ENCODE data around the gene KCTD15. TPM values are rescaled to one million over a fixed set of nuclear protein-coding genes. Genes with fewer than 3 reads are reported as not detected.

KCTD15 gene
- total and polyA plus RNA-seq, 2 of the 4 experiments (the other 2 are of a cell fraction): 16.3 to 19.6 TPM

- Histone ChIP-seq H3K14ac (replicated peaks; ENCODE audit: low read depth, low read length) (no peak overlapping the region), H3K9ac (ENCODE audit: low read depth, low read length) (no peak overlapping the region), H3K4me2 (ENCODE audit: low read depth, low read length) (no peak overlapping the region), H4K8ac (ENCODE audit: low read depth in 2 of 2, low read length in 2 of 2) (no peak overlapping the region), H2BK5ac (ENCODE audit: low read depth, low read length, poor library complexity, severe bottlenecking) (no peak overlapping the region), H2BK15ac (ENCODE audit: low read depth, low read length) (no peak overlapping the region), H3K79me1 (ENCODE audit: low read depth in 1 of 2, low read length in 2 of 2) (no peaks in the 10 kb centered on the region), H3K4me1 (ENCODE audit: control insufficient read depth, insufficient read depth, low read length) (no peaks in the 10 kb centered on the region), H3K23ac (ENCODE audit: low read depth, low read length) (no peak overlapping the region), H4K91ac (ENCODE audit: insufficient read depth, low read depth, low read length) (no peak overlapping the region), H3K56ac (ENCODE audit: extremely low read depth, insufficient read depth, low read length) (no peak overlapping the region), H2AK9ac (replicated peaks; ENCODE audit: low read depth, low read length, poor library complexity) (no peak overlapping the region), H2AFZ (replicated peaks; ENCODE audit: low read length, poor library complexity) (no peak overlapping the region), H2AK5ac (ENCODE audit: low read depth, low read length) (no peak overlapping the region), H3K4me3 (ENCODE audit: insufficient read depth, low read depth, low read length) (no peak overlapping the region), H3K27me3 (ENCODE audit: control insufficient read depth, insufficient read depth, low read length) (peaks cover 3% of the 10 kb centered on the region; the same call in 1 of the 2 replicates), H3K36me3 (ENCODE audit: control insufficient read depth, insufficient read depth, low read length) (no peaks in the 10 kb centered on the region), H3K9me3 (ENCODE audit: control insufficient read depth, insufficient read depth, low read length) (no peaks in the 10 kb centered on the region), H3K18ac (ENCODE audit: low read depth, low read length) (no peak overlapping the region), H2BK20ac (ENCODE audit: low read depth, low read length) (no peak overlapping the region), H3K9me1 (ENCODE audit: insufficient read depth, low read length) (no peaks in the 10 kb centered on the region), H2BK120ac (ENCODE audit: low read depth, low read length) (no peak overlapping the region), H3K4ac (ENCODE audit: low read depth, low read length) (no peak overlapping the region), H3K27ac (ENCODE audit: insufficient read depth, low read length) (no peak overlapping the region), H4K20me1 (ENCODE audit: insufficient read depth, low read length) (no peaks in the 10 kb centered on the region), H4K5ac (ENCODE audit: low read depth, low read length) (no peak overlapping the region)
- intact Hi-C loops (cut with micrococcal nuclease) (no loop called here), in situ Hi-C loops (cut with MboI; ENCODE audit: low sequenced_read_pairs) (no loop called here), dilution Hi-C loops (cut with HindIII; ENCODE audit: low sequenced_read_pairs, unreplicated experiment) (no loop called here)
- POLR2A ChIA-PET (ENCODE audit: unreplicated experiment): no interaction called here
- no CpG with 5 or more reads among the region's 7 CpGs for WGBS, 2 experiments (ENCODE audit: extremely low coverage in 2 of 2, insufficient read length in 1 of 2)
- TF ChIP-seq MAZ (IDR thresholded peaks at IDR 0.05; ENCODE audit: borderline replicate concordance, low read depth, low read length): no peak
- CTCF ChIA-PET: no interaction called here
- no peak for DNase-seq
- ATAC-seq (ENCODE audit: low read depth): no peak
- no TSS peak for BruUV-seq (replicated peaks)
These were observed 36.0 kb downstream of the KCTD15 start for GRCh38 chr19:33832633-33833032.

All from IMR-90 (cell line).